ENCODE results near the gene RBBP8NL. TPM values are rescaled to one million over a fixed set of nuclear protein-coding genes. Genes with fewer than 3 reads are reported as not detected.

RBBP8NL gene
- polyA plus RNA-seq, 6 donors from 2014 or later: not detected

DNA sequence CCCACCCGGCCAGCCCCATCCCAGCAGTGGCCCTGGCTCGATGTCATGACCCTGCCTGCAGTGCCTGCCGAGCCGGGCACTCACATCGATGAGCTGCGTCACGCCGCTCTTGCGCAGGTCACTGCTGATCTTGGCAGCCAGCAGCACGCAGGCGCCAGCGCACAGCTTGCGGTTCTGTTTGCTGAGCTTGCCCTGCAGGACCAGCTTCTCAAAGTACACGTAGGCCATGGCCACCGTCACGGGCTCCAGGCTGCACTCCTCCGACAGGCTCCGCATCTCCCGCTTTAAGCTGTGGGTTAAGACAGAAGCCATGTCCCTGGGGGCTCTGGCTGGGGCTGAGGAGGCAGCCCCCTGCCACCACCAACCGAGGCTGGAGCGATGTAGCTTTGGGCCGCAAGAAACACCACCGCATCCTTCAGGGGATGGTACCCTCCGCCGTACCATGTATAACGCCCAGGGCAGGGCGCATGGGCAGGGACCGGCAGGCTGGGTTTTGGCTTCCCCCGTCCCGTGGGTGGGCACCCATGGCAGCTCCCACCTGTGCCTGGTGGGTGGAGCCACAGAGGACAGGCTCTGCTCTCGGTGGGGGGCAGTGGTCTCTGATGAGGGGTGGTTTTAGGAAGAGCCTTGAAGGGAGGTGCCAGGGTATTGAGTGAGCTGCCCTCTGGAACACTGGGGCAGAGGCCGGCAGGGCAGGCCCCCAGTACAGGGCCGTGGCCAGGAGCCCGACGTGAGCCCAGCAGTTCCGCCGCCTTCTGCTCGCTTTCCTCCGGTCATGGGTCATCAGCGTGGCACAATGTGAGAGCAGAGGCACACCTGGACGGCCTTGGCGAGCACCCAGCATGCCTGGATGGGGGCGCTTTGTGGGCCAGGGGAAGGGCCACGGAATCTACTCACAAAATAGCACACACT lies 35.9 kb downstream of the RBBP8NL start:
- peaks cover 6 to 28% (median 25%) of the 10 kb centered on the region in 3 donors for H3K4me1 Mint-ChIP-seq
- no peaks in the 10 kb centered on the region for H3K27me3 Mint-ChIP-seq
- no peak for DNase-seq
- no peaks in the 10 kb centered on the region for H3K9me3 Mint-ChIP-seq
- H3K4me3 Mint-ChIP-seq: no peak overlapping the region
- peak overlapping the region in 2 of 6 donors; percentile 14 to 29 for H3K27ac Mint-ChIP-seq
- no peaks in the 10 kb centered on the region for H3K36me3 Mint-ChIP-seq
- ATAC-seq (ENCODE audit: low read depth in 2 of 2): no peak

DNA sequence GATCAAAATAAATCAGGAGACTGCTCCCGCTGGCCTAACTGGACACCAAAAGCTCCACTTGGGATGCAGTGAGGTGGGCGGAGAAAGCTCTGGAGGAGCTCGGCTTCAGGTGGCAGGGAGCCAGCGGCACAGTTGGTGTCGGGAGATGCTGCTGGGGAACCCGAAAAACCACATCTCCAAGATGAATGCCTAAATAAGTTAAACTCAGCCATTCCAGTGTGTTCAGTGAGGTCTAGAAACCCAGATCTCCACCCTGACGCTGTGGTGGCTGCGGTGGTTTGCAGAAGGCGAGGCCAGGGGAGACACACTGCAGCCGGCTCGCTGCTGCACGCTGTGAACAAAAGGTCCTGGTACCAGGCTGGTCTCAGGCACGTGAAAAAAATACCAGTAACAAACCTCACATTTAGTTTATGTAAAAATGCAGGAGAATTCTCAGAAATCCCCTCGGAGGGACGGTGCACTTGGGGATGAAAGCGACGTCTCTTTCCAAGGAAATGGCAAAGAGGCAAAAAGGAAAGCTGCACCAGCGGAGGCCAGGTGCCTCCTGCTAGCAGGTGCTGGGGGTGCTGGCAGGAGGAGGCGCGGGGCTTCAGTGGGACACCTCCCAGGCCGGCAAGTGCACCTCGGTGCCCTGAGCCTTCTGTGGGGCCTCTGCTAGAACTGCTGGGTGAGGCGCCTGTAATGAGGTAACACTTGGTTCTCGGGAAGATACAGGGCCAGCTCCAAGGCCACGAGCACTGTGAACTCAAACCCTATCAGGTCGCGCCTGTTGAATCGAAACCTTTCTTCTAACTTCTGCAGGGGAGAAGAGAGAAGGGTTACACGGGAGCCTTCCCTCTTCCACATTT lies 36.8 kb downstream of the RBBP8NL start:
- H3K36me3 Mint-ChIP-seq: no peaks in the 10 kb centered on the region
- peak overlapping the region in 3 of 6 donors; percentile 30 to 63 (median 31) for H3K27ac Mint-ChIP-seq
- H3K4me3 Mint-ChIP-seq: peak overlapping the region in 2 of 8 donors; percentile 50 to 96
- no peaks in the 10 kb centered on the region for H3K9me3 Mint-ChIP-seq
- H3K4me1 Mint-ChIP-seq: peaks cover 12 to 37% (median 34%) of the 10 kb centered on the region in 3 donors
- DNase-seq (no peak), ATAC-seq (ENCODE audit: low read depth in 2 of 2) (no peak)
- H3K27me3 Mint-ChIP-seq: no peaks in the 10 kb centered on the region

DNA sequence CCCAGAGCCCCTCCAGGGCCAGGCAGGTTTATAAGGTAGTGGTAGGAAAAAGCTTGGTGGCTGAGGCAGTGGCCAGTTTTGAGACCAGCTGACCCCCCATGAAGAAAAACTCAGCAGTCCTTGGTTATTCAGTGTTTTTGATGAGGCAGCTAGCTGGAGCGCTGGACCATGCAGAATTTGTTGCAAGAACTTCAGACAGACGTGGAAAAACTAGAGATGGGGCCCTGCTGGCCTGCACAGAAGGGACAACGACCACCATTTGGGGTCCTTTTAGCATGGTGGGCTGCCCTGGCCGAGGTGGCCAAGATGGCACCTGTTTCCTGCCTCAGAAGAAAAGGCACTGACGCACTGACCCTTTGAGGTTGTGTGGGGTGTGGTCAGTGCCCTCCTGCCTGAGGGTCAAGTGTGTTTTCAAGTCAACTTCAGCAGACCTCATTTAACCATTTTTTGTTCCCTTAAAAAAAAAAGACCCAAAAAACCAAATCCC lies 37.7 kb downstream of the RBBP8NL start:
- no peaks in the 10 kb centered on the region for H3K36me3 Mint-ChIP-seq
- peak overlapping the region in 3 of 6 donors; percentile 3 to 87 (median 30) for H3K27ac Mint-ChIP-seq
- no peaks in the 10 kb centered on the region for H3K9me3 Mint-ChIP-seq
- ATAC-seq (ENCODE audit: low read depth in 2 of 2) (no peak), DNase-seq (no peak)
- H3K4me1 Mint-ChIP-seq: peaks cover 18 to 44% (median 40%) of the 10 kb centered on the region in 3 donors
- H3K27me3 Mint-ChIP-seq: no peaks in the 10 kb centered on the region
- H3K4me3 Mint-ChIP-seq: peak overlapping the region in 3 of 8 donors; percentile 64 to 96 (median 96)

GRCh38 chr20:62388839-62389600 lies 38.3 kb downstream of the RBBP8NL start:
- Mint-ChIP-seq H3K27ac (peak overlapping the region in 4 of 6 donors; percentile 3 to 87 (median 86)), H3K4me3 (peak overlapping the region; percentile 74 to 96 (median 90)), H3K9me3 (no peaks in the 10 kb centered on the region), H3K36me3 (no peaks in the 10 kb centered on the region), H3K27me3 (no peaks in the 10 kb centered on the region), H3K4me1 (peaks cover 18 to 46% (median 40%) of the 10 kb centered on the region in 3 donors)
- DNase-seq (no peak), ATAC-seq (ENCODE audit: low read depth in 2 of 2) (no peak)

GRCh38 chr20:62387933-62388635 lies 39.3 kb downstream of the RBBP8NL start:
- DNase-seq (no peak), ATAC-seq (ENCODE audit: low read depth in 2 of 2) (no peak)
- H3K4me3 Mint-ChIP-seq: peak overlapping the region; percentile 88 to 96 (median 92)
- no peaks in the 10 kb centered on the region for H3K9me3 Mint-ChIP-seq
- H3K27ac Mint-ChIP-seq: peak overlapping the region in 4 of 6 donors; percentile 78 to 92 (median 86)
- no peaks in the 10 kb centered on the region for H3K27me3 Mint-ChIP-seq
- H3K4me1 Mint-ChIP-seq: peaks cover 21 to 52% (median 45%) of the 10 kb centered on the region in 3 donors
- H3K36me3 Mint-ChIP-seq: no peaks in the 10 kb centered on the region

DNA sequence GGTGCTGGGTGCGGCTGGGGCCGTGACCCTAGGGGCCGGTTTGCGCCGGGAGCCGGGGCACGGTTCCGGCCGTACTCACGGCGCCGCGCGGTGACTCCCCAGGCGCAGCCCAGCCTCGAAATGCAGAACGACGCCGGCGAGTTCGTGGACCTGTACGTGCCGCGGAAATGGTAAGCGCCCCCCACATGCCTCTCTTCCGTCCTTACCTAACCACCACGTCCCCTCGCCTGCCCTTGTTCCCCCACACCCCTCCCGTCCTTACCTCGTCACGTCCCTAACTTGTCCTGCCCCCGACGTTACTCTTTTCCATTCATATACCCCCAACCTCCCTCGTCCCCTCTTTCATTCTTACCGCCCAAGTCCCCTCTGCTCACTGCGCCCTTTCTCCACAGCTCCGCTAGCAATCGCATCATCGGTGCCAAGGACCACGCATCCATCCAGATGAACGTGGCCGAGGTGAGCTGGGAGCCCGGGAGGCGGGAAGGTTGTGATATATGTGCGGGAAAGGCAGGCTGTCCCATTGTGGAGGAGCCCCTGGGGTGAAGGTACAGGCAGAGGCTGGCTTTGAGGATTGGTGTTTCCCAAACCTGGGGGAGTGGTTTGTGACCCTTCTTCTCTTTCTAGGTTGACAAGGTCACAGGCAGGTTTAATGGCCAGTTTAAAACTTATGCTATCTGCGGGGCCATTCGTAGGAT lies 40.0 kb downstream of the RBBP8NL start:
- Mint-ChIP-seq H3K4me3 (peak overlapping the region; percentile 88 to 96 (median 92)), H3K9me3 (no peaks in the 10 kb centered on the region), H3K36me3 (peaks cover 0 to under 1% of the 10 kb centered on the region in 2 donors), H3K27ac (peak overlapping the region in 5 of 6 donors; percentile 70 to 96 (median 88)), H3K4me1 (peaks cover 24 to 58% (median 52%) of the 10 kb centered on the region in 3 donors), H3K27me3 (no peaks in the 10 kb centered on the region)
- DNase-seq (no peak), ATAC-seq (ENCODE audit: low read depth in 2 of 2) (peak; percentile 15 to 16)

GRCh38 chr20:62386383-62387218 lies 40.7 kb downstream of the RBBP8NL start, which contains the start of gene RPS21:
RPS21 (plus strand) TSS chr20:62387103; CDS start chr20:62387339, 236 bp downstream.
- Mint-ChIP-seq H3K27me3 (no peaks in the 10 kb centered on the region), H3K27ac (peak within 1 kb of the TSS; percentile 91 to 99 (median 96)), H3K36me3 (peaks cover 6 to 8% of the 10 kb centered on the region in 2 donors), H3K4me3 (peak within 1 kb of the TSS; percentile 88 to 96 (median 92)), H3K4me1 (peaks cover 30 to 63% (median 59%) of the 10 kb centered on the region in 3 donors), H3K9me3 (peaks cover 0 to 6% (median 0%) of the 10 kb centered on the region in 7 donors)
- DNase-seq (peak; percentile 91), ATAC-seq (ENCODE audit: low read depth in 2 of 2) (peak; percentile 92 to 93)

- Mint-ChIP-seq H3K27me3 (no peaks in the 10 kb centered on the region), H3K9me3 (peaks cover 0 to 6% (median 0%) of the 10 kb centered on the region in 7 donors), H3K27ac (peak overlapping the region; percentile 14 to 90 (median 42)), H3K4me3 (peak overlapping the region in 3 of 8 donors; percentile 3 to 84 (median 56)), H3K4me1 (peaks cover 27 to 38% (median 35%) of the 10 kb centered on the region in 3 donors), H3K36me3 (peaks cover 6 to 10% of the 10 kb centered on the region in 2 donors)
- DNase-seq (peak; percentile 82), ATAC-seq (ENCODE audit: low read depth in 2 of 2) (peak; percentile 69 to 70)
Observed at GRCh38 chr20:62382306-62383198, 44.8 kb downstream of the RBBP8NL start.

GRCh38 chr20:62381842-62382241 lies 45.5 kb downstream of the RBBP8NL start:
- H3K4me1 Mint-ChIP-seq: peaks cover 27 to 36% (median 35%) of the 10 kb centered on the region in 3 donors
- ATAC-seq (ENCODE audit: low read depth in 2 of 2): no peak
- peak overlapping the region in 1 of 8 donors; percentile 36 for H3K4me3 Mint-ChIP-seq
- H3K36me3 Mint-ChIP-seq: peaks cover 6 to 10% of the 10 kb centered on the region in 2 donors
- DNase-seq: no peak
- H3K9me3 Mint-ChIP-seq: peaks cover 0 to 6% (median 0%) of the 10 kb centered on the region in 7 donors
- peak overlapping the region in 3 of 6 donors; percentile 0 to 3 (median 2) for H3K27ac Mint-ChIP-seq
- no peaks in the 10 kb centered on the region for H3K27me3 Mint-ChIP-seq

DNA sequence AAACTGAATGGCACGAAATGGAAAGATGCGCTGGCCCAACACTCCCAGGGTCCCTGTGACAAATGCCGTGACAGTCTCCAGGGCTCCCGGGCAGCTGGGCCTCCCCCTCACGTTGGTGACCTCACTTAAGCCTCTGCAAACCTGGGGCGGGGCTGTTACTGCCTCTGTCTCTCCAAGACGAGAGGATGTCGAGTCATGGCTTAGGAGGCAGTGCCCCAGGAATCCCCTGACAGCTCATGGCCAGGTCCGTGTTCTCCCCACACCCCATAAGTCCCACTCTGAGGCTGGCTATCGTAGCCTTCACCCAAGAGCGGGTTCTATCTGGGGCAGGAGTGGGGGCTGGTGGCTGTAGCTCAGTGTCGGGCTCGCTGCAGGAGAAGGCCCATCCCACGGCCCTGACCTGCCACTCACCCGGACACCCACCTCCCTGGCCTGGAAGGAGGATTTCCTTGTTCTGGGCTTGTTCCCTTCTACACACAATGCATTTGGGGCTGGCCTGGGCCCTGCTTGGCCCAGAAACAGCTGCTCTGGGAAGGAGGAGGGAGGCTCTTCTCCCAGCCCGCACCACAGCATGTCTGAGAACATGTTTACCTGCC lies 46.0 kb downstream of the RBBP8NL start:
- DNase-seq (no peak), ATAC-seq (ENCODE audit: low read depth in 2 of 2) (no peak)
- Mint-ChIP-seq H3K36me3 (peaks cover 6 to 10% of the 10 kb centered on the region in 2 donors), H3K27me3 (no peaks in the 10 kb centered on the region), H3K9me3 (peaks cover 0 to 6% (median 0%) of the 10 kb centered on the region in 7 donors), H3K4me1 (peaks cover 27 to 35% (median 34%) of the 10 kb centered on the region in 3 donors), H3K4me3 (no peak overlapping the region), H3K27ac (peak overlapping the region in 2 of 6 donors; percentile 2 to 85)

All from naive B cell (primary cell).